ENCODE data around the gene ARSG.

- no peak for TF ChIP-seq POLR2AphosphoS5 (IDR thresholded peaks at IDR 0.05; ENCODE audit: low read depth, low read length)
- no peak for TF ChIP-seq POLR2A (IDR thresholded peaks at IDR 0.05; ENCODE audit: low read depth, low read length)
- no peak for TF ChIP-seq TAF1 (IDR thresholded peaks at IDR 0.05; ENCODE audit: borderline replicate concordance, low read depth, low read length)
These were observed 2.9 kb downstream of the ARSG start for GRCh38 chr17:68294196-68294555.
